ENCODE measurements around the gene GRAMD4.
A peak's percentile ranks its signal among the peaks of the same experiment; 100 is the strongest.
"Not testable (repeated sequence)": the region's sequence is repeated elsewhere in the genome, so short reads cannot be mapped to it uniquely, and the experiment has no call there.

GRAMD4 gene

GRCh38 chr22:46646531-46647215 is 26.5 kb downstream of the GRAMD4 start:
- POLR2A ChIA-PET: no interaction called here
- Histone ChIP-seq H3K9me3 (ENCODE audit: control extremely low read depth in 1 of 5, control insufficient read depth in 4 of 5, insufficient read depth in 2 of 5, low read depth in 1 of 5, low read length in 4 of 5) (no peaks in the 10 kb centered on the region), H3K4me1 (ENCODE audit: control extremely low read depth in 1 of 4, control insufficient read depth in 4 of 4, insufficient read depth in 4 of 4, low read length in 3 of 4) (peaks cover 2 to 29% (median 22%) of the 10 kb centered on the region in 4 experiments), H3K4me3 (ENCODE audit: control insufficient read depth in 1 of 7, extremely low read depth in 1 of 7, insufficient read depth in 4 of 7, low read depth in 2 of 7, low read length in 6 of 7) (no peak overlapping the region), H3K27me3 (replicated peaks in 2 of 5; ENCODE audit: control insufficient read depth in 4 of 5, insufficient read depth in 5 of 5, low read length in 4 of 5) (no peaks in the 10 kb centered on the region), H3K36me3 (ENCODE audit: control insufficient read depth in 4 of 4, insufficient read depth in 4 of 4, low read length in 3 of 4) (peaks cover 0 to 18% (median 1%) of the 10 kb centered on the region in 4 experiments), H3K27ac (ENCODE audit: insufficient read depth in 1 of 2, low read depth in 1 of 2, low read length in 2 of 2, poor library complexity in 1 of 2, severe bottlenecking in 2 of 2) (no peak overlapping the region)
- CTCF ChIA-PET: interaction anchor here (1.0 to 1.6 kb wide), 5 partner anchors 10 to 83 kb away, joined by 3 to 9 read pairs (median 4); no protein-coding TSS in a partner anchor
- DNase-seq: no peak
- WGBS (ENCODE audit: insufficient coverage): 98% methylated on average over 10 of the region's 10 CpGs

GRCh38 chr22:46648225-46648820 is 28.1 kb downstream of the GRAMD4 start:
- Histone ChIP-seq H3K36me3 (ENCODE audit: control insufficient read depth in 4 of 4, insufficient read depth in 4 of 4, low read length in 3 of 4) (peaks cover 0 to 15% (median 1%) of the 10 kb centered on the region in 4 experiments), H3K4me1 (ENCODE audit: control extremely low read depth in 1 of 4, control insufficient read depth in 4 of 4, insufficient read depth in 4 of 4, low read length in 3 of 4) (peaks cover 2 to 39% (median 29%) of the 10 kb centered on the region in 4 experiments)
- ChIA-PET CTCF (interaction anchor here (1.5 kb wide), 1 partner anchor 85 kb away, joined by 9 read pairs; no protein-coding TSS in a partner anchor), POLR2A (interaction anchor here (0.6 kb wide), 1 partner anchor 9 kb away, joined by 5 read pairs; no protein-coding TSS in a partner anchor)
- H3K9me3 ChIP-seq (ENCODE audit: control extremely low read depth in 1 of 5, control insufficient read depth in 4 of 5, insufficient read depth in 2 of 5, low read depth in 1 of 5, low read length in 4 of 5); DNase-seq; H3K27me3 ChIP-seq (replicated peaks in 2 of 5; ENCODE audit: control insufficient read depth in 4 of 5, insufficient read depth in 5 of 5, low read length in 4 of 5); H3K4me3 ChIP-seq (ENCODE audit: control insufficient read depth in 1 of 7, extremely low read depth in 1 of 7, insufficient read depth in 4 of 7, low read depth in 2 of 7, low read length in 6 of 7); H3K27ac ChIP-seq (ENCODE audit: insufficient read depth in 1 of 2, low read depth in 1 of 2, low read length in 2 of 2, poor library complexity in 1 of 2, severe bottlenecking in 2 of 2): not testable (repeated sequence)
- 94% methylated on average over 2 of the region's 2 CpGs for WGBS (ENCODE audit: insufficient coverage)

GRCh38 chr22:46649141-46650077 is 29.2 kb downstream of the GRAMD4 start:
- H3K4me3 ChIP-seq (ENCODE audit: control insufficient read depth in 1 of 7, extremely low read depth in 1 of 7, insufficient read depth in 4 of 7, low read depth in 2 of 7, low read length in 6 of 7): peak overlapping the region in 2 of 7 experiments; percentile 24 to 27
- WGBS (ENCODE audit: insufficient coverage): 59% methylated on average over 24 of the region's 25 CpGs
- POLR2A ChIA-PET: interaction anchor here (0.6 to 0.7 kb wide), 2 partner anchors 10 to 67 kb away, joined by 3 to 5 read pairs; no protein-coding TSS in a partner anchor
- no peaks in the 10 kb centered on the region for H3K9me3 ChIP-seq (ENCODE audit: control extremely low read depth in 1 of 5, control insufficient read depth in 4 of 5, insufficient read depth in 2 of 5, low read depth in 1 of 5, low read length in 4 of 5)
- H3K36me3 ChIP-seq (ENCODE audit: control insufficient read depth in 4 of 4, insufficient read depth in 4 of 4, low read length in 3 of 4): peaks cover 0 to 15% (median 0%) of the 10 kb centered on the region in 4 experiments
- DNase-seq: peak; percentile 31 to 65 (median 36)
- H3K27ac ChIP-seq (ENCODE audit: insufficient read depth in 1 of 2, low read depth in 1 of 2, low read length in 2 of 2, poor library complexity in 1 of 2, severe bottlenecking in 2 of 2): peak overlapping the region in 1 of 2 experiments; percentile 58
- CTCF ChIA-PET: no interaction called here
- no peaks in the 10 kb centered on the region for H3K27me3 ChIP-seq (replicated peaks in 2 of 5; ENCODE audit: control insufficient read depth in 4 of 5, insufficient read depth in 5 of 5, low read length in 4 of 5)
- peaks cover 2 to 44% (median 34%) of the 10 kb centered on the region in 4 experiments for H3K4me1 ChIP-seq (ENCODE audit: control extremely low read depth in 1 of 4, control insufficient read depth in 4 of 4, insufficient read depth in 4 of 4, low read length in 3 of 4)

- WGBS (ENCODE audit: insufficient coverage): 50% methylated on average over 20 of the region's 25 CpGs
- H3K36me3 ChIP-seq (ENCODE audit: control insufficient read depth in 4 of 4, insufficient read depth in 4 of 4, low read length in 3 of 4): peaks cover 0 to 14% (median 0%) of the 10 kb centered on the region in 4 experiments
- no peaks in the 10 kb centered on the region for H3K9me3 ChIP-seq (ENCODE audit: control extremely low read depth in 1 of 5, control insufficient read depth in 4 of 5, insufficient read depth in 2 of 5, low read depth in 1 of 5, low read length in 4 of 5)
- peak overlapping the region in 1 of 2 experiments; percentile 58 for H3K27ac ChIP-seq (ENCODE audit: insufficient read depth in 1 of 2, low read depth in 1 of 2, low read length in 2 of 2, poor library complexity in 1 of 2, severe bottlenecking in 2 of 2)
- peak in 2 of 3 donors; percentile 28 to 41 for DNase-seq
- ChIA-PET POLR2A (interaction anchor here (0.7 kb wide), 1 partner anchor 68 kb away, joined by 3 read pairs; no protein-coding TSS in a partner anchor), CTCF (interaction anchor here (1.0 kb wide), 1 partner anchor 9 kb away, joined by 3 read pairs; no protein-coding TSS in a partner anchor)
- H3K4me3 ChIP-seq (ENCODE audit: control insufficient read depth in 1 of 7, extremely low read depth in 1 of 7, insufficient read depth in 4 of 7, low read depth in 2 of 7, low read length in 6 of 7): peak overlapping the region in 2 of 7 experiments; percentile 24 to 27
- no peaks in the 10 kb centered on the region for H3K27me3 ChIP-seq (replicated peaks in 2 of 5; ENCODE audit: control insufficient read depth in 4 of 5, insufficient read depth in 5 of 5, low read length in 4 of 5)
- H3K4me1 ChIP-seq (ENCODE audit: control extremely low read depth in 1 of 4, control insufficient read depth in 4 of 4, insufficient read depth in 4 of 4, low read length in 3 of 4): peaks cover 2 to 44% (median 37%) of the 10 kb centered on the region in 4 experiments
Measured at GRCh38 chr22:46650078-46650810, 30.1 kb downstream of the GRAMD4 start.

GRCh38 chr22:46651316-46651715 is 31.1 kb downstream of the GRAMD4 start:
- no peak for DNase-seq
- 98% methylated on average over 14 of the region's 16 CpGs for WGBS (ENCODE audit: insufficient coverage)
- CTCF ChIA-PET: interaction anchor here (1.0 to 1.2 kb wide), 2 partner anchors 8 to 20 kb away, joined by 3 read pairs; no protein-coding TSS in a partner anchor
- POLR2A ChIA-PET: no interaction called here
- Histone ChIP-seq H3K4me3 (ENCODE audit: control insufficient read depth in 1 of 7, extremely low read depth in 1 of 7, insufficient read depth in 4 of 7, low read depth in 2 of 7, low read length in 6 of 7) (no peak overlapping the region), H3K27me3 (replicated peaks in 2 of 5; ENCODE audit: control insufficient read depth in 4 of 5, insufficient read depth in 5 of 5, low read length in 4 of 5) (no peaks in the 10 kb centered on the region), H3K36me3 (ENCODE audit: control insufficient read depth in 4 of 4, insufficient read depth in 4 of 4, low read length in 3 of 4) (peaks cover 0 to 8% (median 1%) of the 10 kb centered on the region in 4 experiments), H3K27ac (ENCODE audit: insufficient read depth in 1 of 2, low read depth in 1 of 2, low read length in 2 of 2, poor library complexity in 1 of 2, severe bottlenecking in 2 of 2) (no peak overlapping the region), H3K9me3 (ENCODE audit: control extremely low read depth in 1 of 5, control insufficient read depth in 4 of 5, insufficient read depth in 2 of 5, low read depth in 1 of 5, low read length in 4 of 5) (no peaks in the 10 kb centered on the region), H3K4me1 (ENCODE audit: control extremely low read depth in 1 of 4, control insufficient read depth in 4 of 4, insufficient read depth in 4 of 4, low read length in 3 of 4) (peaks cover 2 to 44% (median 33%) of the 10 kb centered on the region in 4 experiments)
